Aorta (tissue), 5 donors: ENCODE results near the gene DNHD1. TPM values are rescaled to one million over a fixed set of nuclear protein-coding genes. Genes with fewer than 3 reads are reported as not detected.
A peak's percentile ranks its signal among the peaks of the same experiment; 100 is the strongest.

Source experiments
- ATAC-seq: fragments of 200-7000 bp; cut with Tn5 transposase; one replicate; pipeline ENCODE4 v1.9.1; 2022; ENCODE audit warnings: moderate library complexity; ENCODE audit not compliant: low FRiP score
- DNase-seq, 2 donors: peaks; one replicate each; pipeline ENCODE4 v3.0.0-alpha.2; 2020
- H3K27ac ChIP-seq, 2 donors: one replicate each; pipeline ENCODE4 v1.5.1; 2013; ENCODE audit warnings: low read length in 2 of 2, mild to moderate bottlenecking in 2 of 2, moderate library complexity in 2 of 2, control low read depth in 1 of 2, inconsistent platforms in 1 of 2, low read depth in 1 of 2
- H3K27me3 ChIP-seq, 2 donors: one replicate each; pipeline ENCODE4 v1.6.1; 2013; ENCODE audit warnings: control low read depth in 1 of 2, low read length in 1 of 2, mild to moderate bottlenecking in 1 of 2, moderate library complexity in 1 of 2; ENCODE audit not compliant: insufficient read depth in 2 of 2, control insufficient read depth in 1 of 2
- H3K36me3 ChIP-seq, 2 donors: one replicate each; pipeline ENCODE4 v1.6.1; 2013; ENCODE audit warnings: control low read depth in 1 of 2, low read length in 1 of 2, mild to moderate bottlenecking in 1 of 2; ENCODE audit not compliant: insufficient read depth in 2 of 2, control insufficient read depth in 1 of 2
- H3K4me1 ChIP-seq, 2 donors: one replicate each; pipeline ENCODE4 v1.6.1; 2013; ENCODE audit warnings: low read length in 2 of 2, control low read depth in 1 of 2, mild to moderate bottlenecking in 1 of 2, moderate library complexity in 1 of 2; ENCODE audit not compliant: insufficient read depth in 2 of 2, control insufficient read depth in 1 of 2
- H3K4me3 ChIP-seq, 2 donors: one replicate each; pipeline ENCODE4 v1.5.1; 2013; ENCODE audit warnings: low read length in 2 of 2, control low read depth in 1 of 2, mild to moderate bottlenecking in 1 of 2
- H3K9me3 ChIP-seq: one replicate; pipeline ENCODE4 v1.6.1; 2013; ENCODE audit warnings: mild to moderate bottlenecking, low read length; ENCODE audit not compliant: control insufficient read depth
- WGBS, 2 donors: extraction: QIAGEN DNeasy Blood & Tissue Kit; methylation state at CpG; one replicate each; pipeline ENCODE4 v1.1.7; 2013; 5-methylcytosine and 5-hydroxymethylcytosine counted together
- intact Hi-C, 2 donors: fragments of 100-400 bp; cut with DNase I; formaldehyde crosslinking; loops; one replicate each; pipeline versions ENCODE4 v1.14.2 to v1.15.0; 2022
- polyA plus RNA-seq, 2 donors: library from polyadenylated mRNA; stranded (reverse); fragments of 200-250 nt; gene quantifications; one replicate each; pipeline ENCODE4 v1.2.3, GENCODE V29; 2013
- total RNA-seq, 2 donors: library from RNA; stranded (reverse); fragmentation: NEBNext Ultra II Directional; extraction: Animal tissue kit (Norgen Biotek cat#: 25700); gene quantifications; one replicate each; pipeline ENCODE4 v1.2.1, GENCODE V29; 2021
- donor health status: healthy with polysubstance abuse.
- donor health status: Bipolar disorder and iron deficiency.
- donor health status: DM: no; HTN: no; CAD: no.
- donor health status: DM: no; HTN: no; CAD: no.
- donor health status: DM: yes; HTN: yes; CAD: no.

The DNHD1 gene
- total and polyA plus RNA-seq, 4 donors = 1.9 to 28.1 (median 22.3) TPM

DNA sequence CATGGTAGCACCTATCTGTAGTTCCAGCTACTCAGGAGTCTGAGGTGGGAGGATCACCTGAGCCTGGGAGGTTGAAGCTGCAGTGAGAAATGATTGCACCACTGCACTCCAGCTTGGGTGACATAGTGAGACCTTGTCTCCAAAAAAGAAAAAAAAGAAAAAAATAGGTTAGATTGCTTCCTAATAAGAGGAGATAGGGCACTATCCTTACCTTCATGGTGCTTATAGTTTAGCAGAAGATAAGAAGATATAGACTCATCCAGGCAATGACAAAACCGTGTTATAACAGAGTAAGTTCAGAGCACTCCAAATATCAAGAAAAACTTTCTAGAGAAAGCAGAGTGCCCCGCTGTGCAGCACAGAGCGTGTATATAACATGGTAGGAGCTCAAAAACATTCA is 64.2 kb downstream of the DNHD1 start:
- DNase-seq (no peak), ATAC-seq (no peak)
- intact Hi-C loops = no loop called here
- Histone ChIP-seq H3K36me3 (peaks cover 0 to 5% of the 10 kb centered on the region in 2 donors), H3K27me3 (no peaks in the 10 kb centered on the region), H3K4me3 (no peak overlapping the region), H3K27ac (no peak overlapping the region), H3K4me1 (no peaks in the 10 kb centered on the region), H3K9me3 (no peaks in the 10 kb centered on the region)
- WGBS, 2 donors = 93 to 96% methylated on average over 3 of the region's 3 CpGs

DNA sequence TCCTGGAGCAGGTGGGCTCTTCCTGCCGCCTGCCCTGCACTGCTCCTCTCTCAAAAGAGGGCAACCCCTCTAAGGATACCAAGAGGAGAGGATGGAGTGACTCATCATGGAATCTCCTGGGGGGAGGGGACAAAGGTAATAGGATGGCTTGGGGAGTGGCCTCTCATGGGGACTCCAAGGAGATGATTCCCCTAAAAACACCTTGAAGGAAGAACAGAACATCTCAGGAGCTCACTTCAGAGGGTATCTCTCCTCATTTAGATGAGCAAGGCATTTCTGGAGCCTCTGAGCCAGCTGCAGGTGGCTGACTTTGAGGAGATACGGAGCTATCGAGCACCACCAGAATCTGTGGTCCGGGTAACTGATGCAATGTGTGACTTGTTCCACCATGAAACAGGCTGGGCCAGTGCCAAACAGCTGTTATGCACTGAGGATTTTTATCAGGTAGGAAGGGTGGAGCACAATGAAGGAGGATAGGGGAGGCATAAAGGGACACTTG is 66.1 kb downstream of the DNHD1 start:
- peak in 1 of 2 donors; percentile 47 for DNase-seq
- intact Hi-C loops = no loop called here
- Histone ChIP-seq H3K36me3 (peaks cover 0 to 1% of the 10 kb centered on the region in 2 donors), H3K27me3 (no peaks in the 10 kb centered on the region), H3K27ac (no peak overlapping the region), H3K4me3 (no peak overlapping the region), H3K4me1 (no peaks in the 10 kb centered on the region), H3K9me3 (no peaks in the 10 kb centered on the region)
- 93 to 97% methylated on average over 4 of the region's 4 CpGs for WGBS, 2 donors
- ATAC-seq = no peak

DNA sequence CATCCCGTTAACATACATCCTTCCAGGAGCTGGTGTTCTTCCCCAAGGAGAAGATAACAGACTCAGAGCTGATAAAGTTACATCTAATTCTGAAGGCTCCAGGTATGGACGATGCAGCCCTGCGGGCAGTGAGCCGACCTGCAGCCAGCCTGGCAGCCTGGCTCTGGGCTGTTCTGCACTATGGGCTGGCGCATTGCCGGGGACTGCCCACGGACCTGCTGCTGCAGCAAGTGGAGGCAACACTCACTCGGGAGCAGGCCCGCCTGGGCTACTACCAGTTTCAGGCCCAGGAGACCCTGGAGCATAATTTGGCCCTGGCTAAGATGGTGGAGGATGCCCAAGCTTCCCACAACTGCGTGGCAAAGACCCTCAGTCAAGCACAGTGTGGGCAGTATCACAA is 66.6 kb downstream of the DNHD1 start:
- WGBS, 2 donors = 94 to 96% methylated on average over 9 to 10 of the region's 10 CpGs
- Histone ChIP-seq H3K9me3 (no peaks in the 10 kb centered on the region), H3K27ac (no peak overlapping the region), H3K4me3 (no peak overlapping the region), H3K36me3 (peaks cover 0 to 1% of the 10 kb centered on the region in 2 donors), H3K4me1 (no peaks in the 10 kb centered on the region), H3K27me3 (no peaks in the 10 kb centered on the region)
- intact Hi-C loops = no loop called here
- peak in 1 of 2 donors; percentile 46 for DNase-seq
- ATAC-seq = no peak

DNA sequence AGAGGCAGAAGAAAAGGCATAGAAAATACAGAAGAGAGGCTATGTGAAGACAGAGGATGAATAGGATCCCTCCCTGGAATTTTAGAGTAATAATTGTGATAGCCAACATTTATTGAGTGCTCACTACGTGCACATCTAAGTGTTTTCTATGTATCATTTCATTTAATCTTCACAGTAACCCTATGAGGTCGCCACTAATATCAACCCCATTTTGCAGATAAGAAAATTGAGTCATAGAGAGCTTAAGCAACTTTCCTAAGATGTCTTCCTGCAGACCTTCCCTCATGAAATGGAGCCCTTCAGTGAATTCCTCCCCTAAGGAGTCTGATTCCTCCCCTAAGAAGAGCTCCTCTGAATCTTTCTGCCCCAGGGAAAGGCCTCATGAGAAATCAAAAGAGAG is 68.2 kb downstream of the DNHD1 start:
- DNase-seq (no peak), ATAC-seq (no peak)
- WGBS, 2 donors = 71 to 97% methylated on average over 2 of the region's 2 CpGs
- no peaks in the 10 kb centered on the region for H3K4me1 ChIP-seq
- no peaks in the 10 kb centered on the region for H3K36me3 ChIP-seq
- H3K9me3 ChIP-seq = no peaks in the 10 kb centered on the region
- H3K27ac ChIP-seq = no peak overlapping the region
- no peak overlapping the region for H3K4me3 ChIP-seq
- intact Hi-C loops = no loop called here
- H3K27me3 ChIP-seq = no peaks in the 10 kb centered on the region

DNA sequence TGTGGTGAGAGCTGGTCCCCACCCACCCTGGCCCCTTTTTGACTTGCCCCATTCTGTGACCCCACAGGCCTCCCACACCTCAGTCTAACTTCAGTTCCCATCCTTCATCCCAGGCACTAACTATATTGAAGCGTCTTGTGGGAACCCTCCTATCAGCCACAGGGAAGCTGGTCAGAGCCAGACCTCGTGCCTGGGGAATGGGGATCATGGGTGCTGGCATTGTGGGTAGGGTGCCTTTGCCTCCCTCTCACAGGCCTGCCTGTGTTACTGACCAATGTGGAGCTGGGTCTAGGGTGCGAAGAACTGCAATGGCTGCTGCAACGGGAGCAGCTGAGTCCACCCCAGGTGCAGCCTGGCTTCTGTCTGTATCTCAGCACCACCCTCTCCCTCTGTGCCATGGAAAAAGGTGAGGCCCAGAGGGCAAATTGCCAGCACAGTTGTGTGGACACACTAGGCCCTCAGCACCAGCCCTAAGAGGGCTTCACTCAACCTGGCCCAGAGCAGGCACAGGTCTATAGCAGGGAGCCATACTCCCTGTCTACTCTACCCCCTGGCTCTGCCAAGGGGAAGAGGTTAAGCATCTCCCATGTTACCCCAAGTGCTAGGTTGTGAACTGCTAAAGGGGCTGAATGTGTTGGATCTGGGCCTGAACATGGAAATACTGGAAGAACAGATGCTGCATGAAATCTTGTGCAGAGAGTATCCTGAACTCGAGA is 69.1 kb downstream of the DNHD1 start:
- Histone ChIP-seq H3K4me1 (no peaks in the 10 kb centered on the region), H3K9me3 (no peaks in the 10 kb centered on the region), H3K4me3 (no peak overlapping the region), H3K36me3 (no peaks in the 10 kb centered on the region), H3K27me3 (no peaks in the 10 kb centered on the region), H3K27ac (no peak overlapping the region)
- intact Hi-C loops = no loop called here
- DNase-seq = peak in 1 of 2 donors; percentile 51
- WGBS, 2 donors = 89 to 92% methylated on average over 5 of the region's 5 CpGs
- no peak for ATAC-seq

DNA sequence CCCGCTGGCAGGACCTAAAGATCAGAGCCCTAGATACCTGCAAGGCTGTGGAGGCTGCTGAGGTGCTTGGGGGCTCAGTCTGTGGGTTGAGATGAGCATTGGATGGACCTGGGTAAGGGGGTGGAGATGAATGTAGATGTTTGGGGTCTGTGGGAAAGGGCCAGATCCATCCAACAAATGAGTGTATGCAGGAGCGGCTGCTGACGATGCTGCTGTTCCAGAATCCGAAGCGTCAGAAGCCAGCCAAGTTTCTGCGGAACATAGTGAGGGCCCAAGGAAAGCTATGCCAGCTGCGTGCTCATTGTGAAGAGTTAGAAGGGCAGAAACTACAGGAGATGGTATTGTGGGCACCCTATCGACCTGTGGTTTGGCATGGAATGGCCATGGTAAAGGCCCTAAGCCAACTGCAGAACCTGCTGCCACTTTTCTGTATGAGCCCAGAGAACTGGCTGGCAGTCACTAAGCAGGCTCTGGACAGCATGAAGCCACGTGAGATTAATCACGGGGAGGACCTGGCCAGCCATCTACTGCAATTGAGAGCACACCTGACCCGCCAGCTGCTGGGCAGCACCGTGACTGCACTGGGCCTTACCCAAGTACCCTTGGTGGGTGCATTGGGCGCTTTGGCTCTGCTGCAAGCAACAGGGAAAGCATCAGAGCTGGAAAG is 69.8 kb downstream of the DNHD1 start:
- WGBS, 2 donors = 87% methylated on average over 13 of the region's 13 CpGs
- H3K27me3 ChIP-seq = no peaks in the 10 kb centered on the region
- no peak overlapping the region for H3K27ac ChIP-seq
- intact Hi-C loops = no loop called here
- H3K36me3 ChIP-seq = no peaks in the 10 kb centered on the region
- ATAC-seq (no peak), DNase-seq (peak in 1 of 2 donors; percentile 42)
- H3K4me1 ChIP-seq = no peaks in the 10 kb centered on the region
- no peak overlapping the region for H3K4me3 ChIP-seq
- H3K9me3 ChIP-seq = no peaks in the 10 kb centered on the region

DNA sequence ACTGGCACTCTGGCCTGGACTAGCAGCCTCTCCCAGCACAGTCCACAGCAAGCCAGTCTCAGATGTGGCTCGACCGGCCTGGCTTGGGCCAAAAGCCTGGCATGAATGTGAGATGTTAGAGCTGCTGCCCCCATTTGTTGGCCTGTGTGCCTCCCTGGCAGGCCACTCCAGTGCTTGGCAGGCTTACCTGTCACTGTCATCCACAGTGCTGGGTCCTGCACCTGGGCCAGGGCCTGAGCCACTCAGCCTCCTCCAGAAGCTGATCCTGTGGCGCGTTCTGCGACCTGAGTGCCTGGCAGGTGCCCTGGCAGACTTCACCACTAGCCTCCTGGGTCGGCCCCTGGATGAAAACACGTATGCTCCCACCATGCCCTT is 70.3 kb downstream of the DNHD1 start:
- no peak overlapping the region for H3K4me3 ChIP-seq
- H3K9me3 ChIP-seq = no peaks in the 10 kb centered on the region
- no peak overlapping the region for H3K27ac ChIP-seq
- ATAC-seq (no peak), DNase-seq (peak in 1 of 2 donors; percentile 71)
- 89 to 91% methylated on average over 7 of the region's 7 CpGs for WGBS, 2 donors
- H3K4me1 ChIP-seq = no peaks in the 10 kb centered on the region
- no peaks in the 10 kb centered on the region for H3K27me3 ChIP-seq
- H3K36me3 ChIP-seq = no peaks in the 10 kb centered on the region
- intact Hi-C loops = no loop called here

DNA sequence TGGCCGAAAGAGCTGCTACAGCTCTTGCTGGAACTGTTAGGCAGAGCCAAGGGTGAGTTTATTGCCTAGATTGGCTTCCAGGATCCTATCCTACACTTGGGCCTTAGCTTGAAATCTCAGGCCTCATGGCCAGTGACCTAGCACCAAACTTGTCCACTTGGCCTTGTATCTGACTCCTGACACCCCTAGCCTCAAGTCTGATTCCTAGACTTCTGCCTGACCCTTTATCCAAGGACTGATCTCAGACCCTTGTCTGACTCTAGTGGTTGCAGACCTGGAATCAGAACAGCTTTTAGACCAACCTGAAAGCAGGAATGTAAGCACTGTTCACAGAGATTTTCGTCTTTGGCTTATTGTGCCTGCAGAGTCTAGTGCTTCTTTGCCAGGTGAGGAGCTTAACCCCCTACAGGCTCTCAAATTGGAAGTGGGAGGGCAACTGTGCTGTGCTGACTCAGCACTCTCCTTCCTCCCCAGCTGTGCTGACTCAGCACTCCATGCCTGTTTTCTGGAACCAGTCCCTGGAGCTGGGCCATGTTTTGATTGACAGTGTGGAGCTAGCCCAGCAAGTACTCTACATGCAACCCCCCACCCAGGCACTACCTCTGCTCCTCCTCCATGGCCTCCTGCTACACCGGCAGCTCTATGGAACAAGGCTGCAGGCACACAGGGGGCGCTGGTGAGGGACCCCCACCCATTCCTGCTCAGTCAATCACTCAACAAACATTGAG is 71.3 kb downstream of the DNHD1 start:
- ATAC-seq = no peak
- H3K9me3 ChIP-seq = no peaks in the 10 kb centered on the region
- no peak overlapping the region for H3K4me3 ChIP-seq
- intact Hi-C loops = no loop called here
- H3K27ac ChIP-seq = no peak overlapping the region
- H3K4me1 ChIP-seq = no peaks in the 10 kb centered on the region
- H3K36me3 ChIP-seq = no peaks in the 10 kb centered on the region
- DNase-seq = peak in 1 of 2 donors; percentile 44
- 51 to 54% methylated on average over 4 of the region's 4 CpGs for WGBS, 2 donors
- H3K27me3 ChIP-seq = no peaks in the 10 kb centered on the region
